Measurements from ENCODE around the gene EMC6.

EMC6 gene

DNA sequence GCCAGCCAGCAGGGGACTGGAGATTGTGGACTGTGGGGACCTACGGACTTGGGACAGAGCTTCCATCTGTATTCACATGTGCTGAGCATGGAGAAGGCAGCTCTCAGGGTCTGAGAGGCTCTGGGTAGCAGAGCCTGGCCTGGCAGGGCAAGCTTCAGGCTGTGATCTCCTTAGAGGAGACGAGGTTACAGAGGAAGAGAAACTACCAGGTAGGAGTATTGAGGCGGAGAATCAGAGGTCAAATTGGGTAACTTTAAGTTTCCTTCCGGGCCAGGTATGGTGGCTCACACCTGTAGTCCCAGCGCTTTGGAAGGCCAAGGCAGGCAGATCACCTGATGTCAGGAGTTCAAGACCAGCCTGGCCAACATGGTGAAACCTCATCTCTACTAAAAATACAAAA is 23.3 kb upstream of the EMC6 start:
- H3K18ac ChIP-seq (ENCODE audit: low read length) = no peak overlapping the region
- peaks cover 0 to 15% of the 10 kb centered on the region in 2 donors for H3K4me1 ChIP-seq (ENCODE audit: control insufficient read depth in 2 of 2, insufficient read depth in 1 of 2, low read depth in 1 of 2, low read length in 2 of 2)
- no peaks in the 10 kb centered on the region for H3K9me3 ChIP-seq (replicated peaks in 1 of 2; ENCODE audit: control insufficient read depth in 2 of 2, insufficient read depth in 1 of 2, low read depth in 1 of 2, low read length in 2 of 2)
- H2AFZ ChIP-seq (ENCODE audit: low read length) = no peak overlapping the region
- DNase-seq (ENCODE audit: low spot score) = no peak
- no peak overlapping the region for H2BK120ac ChIP-seq (ENCODE audit: low read depth, low read length)
- H3K4me3 ChIP-seq (ENCODE audit: low read length in 2 of 2) = no peak overlapping the region
- H3K4me2 ChIP-seq (ENCODE audit: insufficient read depth, low read length, poor library complexity, severe bottlenecking) = no peak overlapping the region
- WGBS, 2 donors (ENCODE audit: extremely low coverage in 2 of 2, insufficient read length in 2 of 2, insufficient replicate concordance in 1 of 2) = no CpG with 5 or more reads among the region's 5 CpGs
- no peak overlapping the region for H3K23ac ChIP-seq (ENCODE audit: low read depth, low read length, poor library complexity)
- no peak overlapping the region for H2BK15ac ChIP-seq (ENCODE audit: low read length)
- no peak overlapping the region for H2BK5ac ChIP-seq (ENCODE audit: low read length)
- H3K14ac ChIP-seq (ENCODE audit: low read length) = no peak overlapping the region
- no peak overlapping the region for H3K9ac ChIP-seq (ENCODE audit: low read depth, low read length, poor library complexity)
- peaks cover 7 to 41% of the 10 kb centered on the region in 2 donors for H3K36me3 ChIP-seq (replicated peaks in 1 of 2; ENCODE audit: control insufficient read depth in 2 of 2, insufficient read depth in 2 of 2, low read length in 2 of 2)
- no peaks in the 10 kb centered on the region for H3K27me3 ChIP-seq (ENCODE audit: control insufficient read depth in 3 of 3, insufficient read depth in 3 of 3, low read depth in 1 of 3, low read length in 3 of 3)
- no peak overlapping the region for H4K91ac ChIP-seq (ENCODE audit: low read depth, low read length, poor library complexity)
- no peak overlapping the region for H3K4ac ChIP-seq (ENCODE audit: low read length)
- H2AK5ac ChIP-seq (ENCODE audit: low read depth, low read length) = no peak overlapping the region
- no peak overlapping the region for H4K8ac ChIP-seq (ENCODE audit: low read depth, low read length)
- H3K79me1 ChIP-seq (ENCODE audit: low read depth, low read length) = peaks cover 3% of the 10 kb centered on the region
- H3K27ac ChIP-seq (replicated peaks; ENCODE audit: low read length) = no peak overlapping the region
- no peak overlapping the region for H2BK12ac ChIP-seq (ENCODE audit: low read length)

DNA sequence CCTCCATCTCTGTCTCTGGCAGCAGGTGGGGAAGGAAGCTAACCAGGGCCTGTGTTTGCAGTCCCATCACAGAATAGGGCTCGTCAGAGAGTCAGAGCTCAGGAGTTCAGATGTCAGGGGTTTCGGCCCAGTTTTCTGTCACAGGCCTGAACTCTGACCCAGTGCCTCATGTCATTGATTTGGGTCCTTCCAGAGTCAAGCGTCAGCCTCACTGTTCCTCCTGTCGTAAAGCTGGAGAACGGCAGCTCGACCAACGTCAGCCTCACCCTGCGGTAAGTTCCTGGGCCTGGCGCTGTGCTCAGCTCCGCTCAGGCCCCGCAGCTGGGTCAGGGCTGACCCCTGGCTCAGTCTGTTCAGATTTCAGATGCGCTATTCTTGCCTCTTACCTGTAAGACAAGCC is 21.4 kb upstream of the EMC6 start:
- no peak overlapping the region for H3K14ac ChIP-seq (ENCODE audit: low read length)
- H3K27ac ChIP-seq (replicated peaks; ENCODE audit: low read length) = no peak overlapping the region
- no peaks in the 10 kb centered on the region for H3K9me3 ChIP-seq (replicated peaks in 1 of 2; ENCODE audit: control insufficient read depth in 2 of 2, insufficient read depth in 1 of 2, low read depth in 1 of 2, low read length in 2 of 2)
- no peak overlapping the region for H3K18ac ChIP-seq (ENCODE audit: low read length)
- no peak overlapping the region for H3K4me2 ChIP-seq (ENCODE audit: insufficient read depth, low read length, poor library complexity, severe bottlenecking)
- H2BK5ac ChIP-seq (ENCODE audit: low read length) = no peak overlapping the region
- H3K4ac ChIP-seq (ENCODE audit: low read length) = no peak overlapping the region
- H4K91ac ChIP-seq (ENCODE audit: low read depth, low read length, poor library complexity) = no peak overlapping the region
- no peaks in the 10 kb centered on the region for H3K79me1 ChIP-seq (ENCODE audit: low read depth, low read length)
- no peak overlapping the region for H2AK5ac ChIP-seq (ENCODE audit: low read depth, low read length)
- H3K9ac ChIP-seq (ENCODE audit: low read depth, low read length, poor library complexity) = no peak overlapping the region
- no peak overlapping the region for H2BK120ac ChIP-seq (ENCODE audit: low read depth, low read length)
- no CpG with 5 or more reads among the region's 12 CpGs for WGBS, 2 donors (ENCODE audit: extremely low coverage in 2 of 2, insufficient read length in 2 of 2, insufficient replicate concordance in 1 of 2)
- no peak overlapping the region for H2BK12ac ChIP-seq (ENCODE audit: low read length)
- H3K23ac ChIP-seq (ENCODE audit: low read depth, low read length, poor library complexity) = no peak overlapping the region
- H2BK15ac ChIP-seq (ENCODE audit: low read length) = no peak overlapping the region
- no peak overlapping the region for H4K8ac ChIP-seq (ENCODE audit: low read depth, low read length)
- peaks cover 0 to 6% of the 10 kb centered on the region in 2 donors for H3K4me1 ChIP-seq (ENCODE audit: control insufficient read depth in 2 of 2, insufficient read depth in 1 of 2, low read depth in 1 of 2, low read length in 2 of 2)
- no peak for DNase-seq (ENCODE audit: low spot score)
- peaks cover 5 to 37% of the 10 kb centered on the region in 2 donors for H3K36me3 ChIP-seq (replicated peaks in 1 of 2; ENCODE audit: control insufficient read depth in 2 of 2, insufficient read depth in 2 of 2, low read length in 2 of 2)
- no peak overlapping the region for H3K4me3 ChIP-seq (ENCODE audit: low read length in 2 of 2)
- H2AFZ ChIP-seq (ENCODE audit: low read length) = no peak overlapping the region
- H3K27me3 ChIP-seq (ENCODE audit: control insufficient read depth in 3 of 3, insufficient read depth in 3 of 3, low read depth in 1 of 3, low read length in 3 of 3) = no peaks in the 10 kb centered on the region

DNA sequence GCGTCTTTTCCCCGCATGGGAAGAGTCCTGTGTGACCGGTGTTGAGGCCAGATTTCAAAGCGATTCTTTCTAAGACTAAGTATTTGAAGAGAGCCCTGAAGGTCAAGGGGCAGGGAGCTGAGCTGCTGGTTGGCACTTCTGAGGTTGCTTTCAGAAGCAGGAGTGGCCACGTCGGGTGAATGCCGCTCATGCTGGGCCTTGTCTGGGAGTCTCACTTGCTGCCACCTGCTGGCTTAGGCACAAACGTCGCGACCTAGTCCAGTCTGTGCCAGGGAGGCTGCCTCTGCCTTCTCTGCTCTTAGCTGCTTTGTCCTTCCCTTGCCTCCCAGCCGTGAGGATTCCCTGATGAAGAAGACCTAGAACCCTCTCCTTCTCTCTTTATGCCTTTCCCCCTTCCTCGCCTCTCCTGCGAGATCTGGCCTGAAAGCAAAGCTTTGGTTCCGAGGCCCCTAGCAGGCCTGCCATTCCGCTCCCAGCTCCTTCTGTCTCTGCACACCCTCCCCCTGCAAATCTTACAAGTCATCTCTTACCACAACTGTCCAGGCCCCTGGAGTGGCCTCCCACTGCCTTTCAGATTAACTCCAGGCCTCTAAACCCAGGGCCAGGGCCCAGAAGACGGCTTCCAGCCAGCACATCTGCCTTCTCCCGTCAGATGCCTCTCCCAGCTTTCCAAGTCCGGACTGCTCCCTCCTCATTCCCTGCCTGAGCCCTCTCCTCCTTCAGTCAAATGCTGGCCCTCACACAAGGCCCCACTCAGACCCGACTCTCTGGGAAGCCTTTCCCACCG is 20.6 kb upstream of the EMC6 start:
- no CpG with 5 or more reads among the region's 20 CpGs for WGBS, 2 donors (ENCODE audit: extremely low coverage in 2 of 2, insufficient read length in 2 of 2, insufficient replicate concordance in 1 of 2)
- H2BK120ac ChIP-seq (ENCODE audit: low read depth, low read length) = no peak overlapping the region
- no peaks in the 10 kb centered on the region for H3K9me3 ChIP-seq (replicated peaks in 1 of 2; ENCODE audit: control insufficient read depth in 2 of 2, insufficient read depth in 1 of 2, low read depth in 1 of 2, low read length in 2 of 2)
- no peak overlapping the region for H3K18ac ChIP-seq (ENCODE audit: low read length)
- H3K4me2 ChIP-seq (ENCODE audit: insufficient read depth, low read length, poor library complexity, severe bottlenecking) = no peak overlapping the region
- no peak overlapping the region for H2AFZ ChIP-seq (ENCODE audit: low read length)
- no peak overlapping the region for H2BK15ac ChIP-seq (ENCODE audit: low read length)
- no peaks in the 10 kb centered on the region for H3K27me3 ChIP-seq (ENCODE audit: control insufficient read depth in 3 of 3, insufficient read depth in 3 of 3, low read depth in 1 of 3, low read length in 3 of 3)
- no peak overlapping the region for H3K14ac ChIP-seq (ENCODE audit: low read length)
- H2BK12ac ChIP-seq (ENCODE audit: low read length) = no peak overlapping the region
- H4K8ac ChIP-seq (ENCODE audit: low read depth, low read length) = no peak overlapping the region
- no peak overlapping the region for H2AK5ac ChIP-seq (ENCODE audit: low read depth, low read length)
- H3K36me3 ChIP-seq (replicated peaks in 1 of 2; ENCODE audit: control insufficient read depth in 2 of 2, insufficient read depth in 2 of 2, low read length in 2 of 2) = peaks cover 3 to 32% of the 10 kb centered on the region in 2 donors
- no peaks in the 10 kb centered on the region for H3K79me1 ChIP-seq (ENCODE audit: low read depth, low read length)
- no peak overlapping the region for H3K4ac ChIP-seq (ENCODE audit: low read length)
- H4K91ac ChIP-seq (ENCODE audit: low read depth, low read length, poor library complexity) = no peak overlapping the region
- no peak overlapping the region for H2BK5ac ChIP-seq (ENCODE audit: low read length)
- no peak overlapping the region for H3K4me3 ChIP-seq (ENCODE audit: low read length in 2 of 2)
- H3K27ac ChIP-seq (replicated peaks; ENCODE audit: low read length) = no peak overlapping the region
- peaks cover 0 to 6% of the 10 kb centered on the region in 2 donors for H3K4me1 ChIP-seq (ENCODE audit: control insufficient read depth in 2 of 2, insufficient read depth in 1 of 2, low read depth in 1 of 2, low read length in 2 of 2)
- DNase-seq (ENCODE audit: low spot score) = no peak
- H3K23ac ChIP-seq (ENCODE audit: low read depth, low read length, poor library complexity) = no peak overlapping the region
- H3K9ac ChIP-seq (ENCODE audit: low read depth, low read length, poor library complexity) = peak overlapping the region; percentile 38

DNA sequence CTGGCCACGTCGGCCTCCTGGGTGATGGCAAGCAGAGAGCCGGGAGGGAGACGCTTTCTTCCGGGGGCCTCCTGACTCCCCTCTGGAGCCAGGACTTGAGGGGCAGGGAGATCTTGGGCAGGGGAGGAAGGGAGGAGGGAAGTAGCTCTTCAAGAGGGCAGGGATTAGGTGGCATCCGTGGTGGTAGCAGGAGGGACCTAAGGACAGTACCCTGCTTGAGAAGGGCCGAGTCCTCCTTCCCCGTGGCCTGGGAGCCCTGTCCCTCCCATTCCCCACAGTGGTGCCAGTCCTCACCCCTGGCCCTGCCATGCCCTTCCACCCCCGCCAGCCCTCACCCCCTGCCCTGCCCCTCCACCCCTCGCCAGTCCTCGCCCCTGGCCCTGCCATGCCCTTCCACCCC is 12.8 kb upstream of the EMC6 start:
- no peak overlapping the region for H2AK5ac ChIP-seq (ENCODE audit: low read depth, low read length)

More for the DNA sequence above, 12.8 kb upstream of the EMC6 start:
- Histone ChIP-seq H3K79me1 (ENCODE audit: low read depth, low read length) (peaks cover 1% of the 10 kb centered on the region), H3K27me3 (ENCODE audit: control insufficient read depth in 3 of 3, insufficient read depth in 3 of 3, low read depth in 1 of 3, low read length in 3 of 3) (no peaks in the 10 kb centered on the region), H3K18ac (ENCODE audit: low read length) (no peak overlapping the region), H3K4me3 (ENCODE audit: low read length in 2 of 2) (no peak overlapping the region), H2BK5ac (ENCODE audit: low read length) (no peak overlapping the region), H2BK120ac (ENCODE audit: low read depth, low read length) (no peak overlapping the region), H3K23ac (ENCODE audit: low read depth, low read length, poor library complexity) (no peak overlapping the region), H2AFZ (ENCODE audit: low read length) (no peak overlapping the region), H3K4ac (ENCODE audit: low read length) (no peak overlapping the region), H4K91ac (ENCODE audit: low read depth, low read length, poor library complexity) (no peak overlapping the region), H2BK15ac (ENCODE audit: low read length) (no peak overlapping the region), H3K36me3 (replicated peaks in 1 of 2; ENCODE audit: control insufficient read depth in 2 of 2, insufficient read depth in 2 of 2, low read length in 2 of 2) (peaks cover 5 to 12% of the 10 kb centered on the region in 2 donors), H4K8ac (ENCODE audit: low read depth, low read length) (no peak overlapping the region), H2BK12ac (ENCODE audit: low read length) (no peak overlapping the region), H3K27ac (replicated peaks; ENCODE audit: low read length) (no peak overlapping the region), H3K4me1 (ENCODE audit: control insufficient read depth in 2 of 2, insufficient read depth in 1 of 2, low read depth in 1 of 2, low read length in 2 of 2) (peaks cover 0 to 3% of the 10 kb centered on the region in 2 donors), H3K4me2 (ENCODE audit: insufficient read depth, low read length, poor library complexity, severe bottlenecking) (no peak overlapping the region), H3K9me3 (replicated peaks in 1 of 2; ENCODE audit: control insufficient read depth in 2 of 2, insufficient read depth in 1 of 2, low read depth in 1 of 2, low read length in 2 of 2) (no peaks in the 10 kb centered on the region), H3K9ac (ENCODE audit: low read depth, low read length, poor library complexity) (no peak overlapping the region), H3K14ac (ENCODE audit: low read length) (no peak overlapping the region)
- WGBS, 2 donors (ENCODE audit: extremely low coverage in 2 of 2, insufficient read length in 2 of 2, insufficient replicate concordance in 1 of 2) = no CpG with 5 or more reads among the region's 11 CpGs
- DNase-seq (ENCODE audit: low spot score) = no peak

Data from neuronal stem cell (in vitro differentiated cells).